Gastrocnemius medialis (tissue), 4 donors: ENCODE data around the gene ZNF804A. TPM values are rescaled to one million over a fixed set of nuclear protein-coding genes. Genes with fewer than 3 reads are reported as not detected.

Experiments used
- ATAC-seq, 2 donors: fragments of 150-250 bp; one replicate each; pipeline ENCODE4 v1.9.1; 2016
- DNase-seq, 2 donors: peaks; one replicate each; pipeline ENCODE4 v3.0.0-alpha.2; 2019
- H3K27ac ChIP-seq, 4 donors: fragments of 200-600 bp; sonication (generic); 1 replicate in 1 of 4; 2 replicates in 3 of 4; pipeline ENCODE4 v1.5.1; 2016 to 2018; ENCODE audit warnings: mild to moderate bottlenecking in 2 of 4, moderate library complexity in 1 of 4
- H3K27me3 ChIP-seq, 3 donors: fragments of 200-600 bp; sonication (generic) in 2 of 3; 1 replicate in 1 of 3; 2 replicates in 2 of 3; pipeline versions ENCODE4 v1.5.1 to v1.6.0; 2016 to 2019; ENCODE audit warnings: mild to moderate bottlenecking in 1 of 3, moderate library complexity in 1 of 3
- H3K36me3 ChIP-seq, 2 donors: fragments of 200-600 bp; sonication (generic) in 1 of 2; one replicate each; pipeline ENCODE4 v1.5.1; 2017 to 2018
- H3K4me1 ChIP-seq, 2 donors: fragments of 200-600 bp; sonication (generic) in 1 of 2; one replicate each; pipeline ENCODE4 v1.5.1; 2016 to 2017; ENCODE audit warnings: mild to moderate bottlenecking in 2 of 2
- H3K4me3 ChIP-seq, 4 donors: fragments of 200-600 bp; sonication (generic) in 3 of 4; 1 replicate in 1 of 4; 2 replicates in 3 of 4; pipeline ENCODE4 v1.5.1; 2016 to 2019; ENCODE audit warnings: mild to moderate bottlenecking in 2 of 4
- H3K9me3 ChIP-seq, 3 donors: fragments of 200-600 bp; sonication (generic) in 2 of 3; 1 replicate in 1 of 3; 2 replicates in 2 of 3; pipeline ENCODE4 v1.5.1; 2016 to 2019
- POLR2A ChIP-seq, 2 donors: fragments of 450-650 bp; IDR thresholded peaks; one replicate each; pipeline ENCODE4 v1.6.1; 2017; ENCODE audit warnings: antibody characterized with exemption in 2 of 2, mild to moderate bottlenecking in 2 of 2, moderate library complexity in 2 of 2
- in situ Hi-C, 4 donors: fragments of 200-750 bp; cut with MboI; loops; one replicate each; pipeline versions ENCODE4 v1.15.0 to v1.8.0; 2017; ENCODE audit warnings: low sequenced_read_pairs in 4 of 4
- intact Hi-C: fragments of 100-400 bp; cut with DNase I; formaldehyde crosslinking; loops from one replicate; pipeline ENCODE4 v1.15.1; 2023; ENCODE audit warnings: low total_unique reads
- total RNA-seq, 4 donors: library from RNA; depleted of rRNA; stranded (reverse); fragments of >200 nt; gene quantifications; one replicate each; pipeline versions ENCODE4 v1.1.0 to v1.2.3, GENCODE V29; 2016
- TF ChIP-seq, protein P1 (sequence below), 5 experiments: fragments of 450-650 bp in 3 of 5; fragments of 200-600 bp in 2 of 5; sonication (generic) in 2 of 5; IDR thresholded peaks in 4 of 5; conservative IDR thresholded peaks in 1 of 5; 1 replicate in 4 of 5; 2 replicates in 1 of 5; pipeline ENCODE4 v1.5.1; 2016 to 2019; ENCODE audit warnings: antibody characterized with exemption in 5 of 5, mild to moderate bottlenecking in 3 of 5, moderate library complexity in 3 of 5

Gene ZNF804A
- total RNA-seq, 4 donors from 2014 or later, result not detected

DNA sequence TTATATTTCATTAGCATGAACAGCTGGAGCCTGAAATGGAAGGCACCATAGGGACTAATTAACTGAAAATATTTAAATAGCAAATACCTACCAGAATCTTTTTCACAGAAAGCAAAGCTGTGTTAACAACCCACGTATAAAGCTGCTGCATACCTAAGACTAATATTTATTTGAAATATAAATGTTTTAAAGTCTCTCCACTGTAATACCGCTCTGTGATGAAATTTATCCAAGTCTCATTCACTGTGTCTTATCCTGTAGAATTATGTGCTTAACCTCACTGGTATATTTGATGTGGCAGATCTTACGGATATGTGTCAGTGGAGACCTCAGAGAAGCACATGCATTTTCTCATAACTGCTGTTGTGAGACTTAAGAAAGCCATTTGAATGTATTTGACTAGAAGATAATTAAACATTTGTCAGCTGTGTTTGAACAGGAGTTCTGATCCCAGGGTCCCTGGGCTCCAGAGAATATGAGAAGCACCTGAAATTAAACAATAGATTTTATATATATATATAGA lies 373.3 kb downstream of the ZNF804A start:
- Histone ChIP-seq H3K4me1 (no peaks in the 10 kb centered on the region), H3K4me3 (no peak overlapping the region), H3K27me3 (no peaks in the 10 kb centered on the region), H3K27ac (no peak overlapping the region), H3K9me3 (no peaks in the 10 kb centered on the region), H3K36me3 (no peaks in the 10 kb centered on the region)
- TF ChIP-seq, protein P1, sequence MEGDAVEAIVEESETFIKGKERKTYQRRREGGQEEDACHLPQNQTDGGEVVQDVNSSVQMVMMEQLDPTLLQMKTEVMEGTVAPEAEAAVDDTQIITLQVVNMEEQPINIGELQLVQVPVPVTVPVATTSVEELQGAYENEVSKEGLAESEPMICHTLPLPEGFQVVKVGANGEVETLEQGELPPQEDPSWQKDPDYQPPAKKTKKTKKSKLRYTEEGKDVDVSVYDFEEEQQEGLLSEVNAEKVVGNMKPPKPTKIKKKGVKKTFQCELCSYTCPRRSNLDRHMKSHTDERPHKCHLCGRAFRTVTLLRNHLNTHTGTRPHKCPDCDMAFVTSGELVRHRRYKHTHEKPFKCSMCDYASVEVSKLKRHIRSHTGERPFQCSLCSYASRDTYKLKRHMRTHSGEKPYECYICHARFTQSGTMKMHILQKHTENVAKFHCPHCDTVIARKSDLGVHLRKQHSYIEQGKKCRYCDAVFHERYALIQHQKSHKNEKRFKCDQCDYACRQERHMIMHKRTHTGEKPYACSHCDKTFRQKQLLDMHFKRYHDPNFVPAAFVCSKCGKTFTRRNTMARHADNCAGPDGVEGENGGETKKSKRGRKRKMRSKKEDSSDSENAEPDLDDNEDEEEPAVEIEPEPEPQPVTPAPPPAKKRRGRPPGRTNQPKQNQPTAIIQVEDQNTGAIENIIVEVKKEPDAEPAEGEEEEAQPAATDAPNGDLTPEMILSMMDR (IDR thresholded peaks at IDR 0.05 in 4 of 5, conservative IDR thresholded peaks at IDR 0.05 in 1 of 5), result no peak
- TF ChIP-seq POLR2A (IDR thresholded peaks at IDR 0.05), result no peak
- in situ Hi-C loops (no loop called here), intact Hi-C loops (no loop called here)
- ATAC-seq (no peak), DNase-seq (no peak)
